GM18867 (cell line): ENCODE data around the gene COL5A1.
"Not testable (repeated sequence)": the region's sequence is repeated elsewhere in the genome, so short reads cannot be mapped to it uniquely, and the experiment has no call there.

Experiments used
- ATAC-seq: cut with Tn5 transposase; IDR thresholded peaks from one replicate; pipeline ENCODE4 v1.9.1; 2021; ENCODE audit warnings: mild to moderate bottlenecking, moderate library complexity; ENCODE audit not compliant: unreplicated experiment

COL5A1 gene

GRCh38 chr9:134690301-134690751, 48.7 kb downstream of the COL5A1 start:
- no peak for ATAC-seq

GRCh38 chr9:134690946-134691694, 49.5 kb downstream of the COL5A1 start:
- no peak for ATAC-seq

- no peak for ATAC-seq
Measured at GRCh38 chr9:134691695-134692572, 50.3 kb downstream of the COL5A1 start.

- no peak for ATAC-seq
Measured at GRCh38 chr9:134692573-134692860, 50.9 kb downstream of the COL5A1 start.

- no peak for ATAC-seq
Measured at GRCh38 chr9:134693011-134693410, 51.4 kb downstream of the COL5A1 start.

GRCh38 chr9:134693641-134694367, 52.2 kb downstream of the COL5A1 start:
- ATAC-seq = no peak

GRCh38 chr9:134694368-134694665, 52.7 kb downstream of the COL5A1 start:
- no peak for ATAC-seq

- no peak for ATAC-seq
Measured at GRCh38 chr9:134694714-134695113, 53.1 kb downstream of the COL5A1 start.

- no peak for ATAC-seq
Measured at GRCh38 chr9:134695144-134695543, 53.5 kb downstream of the COL5A1 start.

- ATAC-seq = no peak
Measured at GRCh38 chr9:134696433-134696832, 54.8 kb downstream of the COL5A1 start.

GRCh38 chr9:134698111-134698510, 56.5 kb downstream of the COL5A1 start:
- no peak for ATAC-seq

- ATAC-seq = no peak
Measured at GRCh38 chr9:134698587-134699342, 57.2 kb downstream of the COL5A1 start.

GRCh38 chr9:134699343-134699740, 57.7 kb downstream of the COL5A1 start:
- no peak for ATAC-seq

- ATAC-seq = no peak
Measured at GRCh38 chr9:134700636-134701350, 59.2 kb downstream of the COL5A1 start.

GRCh38 chr9:134701581-134702259, 60.1 kb downstream of the COL5A1 start:
- no peak for ATAC-seq

- ATAC-seq = no peak
Measured at GRCh38 chr9:134702291-134702690, 60.7 kb downstream of the COL5A1 start.

- ATAC-seq = not testable (repeated sequence)
Measured at GRCh38 chr9:134703730-134704114, 62.1 kb downstream of the COL5A1 start.

- ATAC-seq = no peak
Measured at GRCh38 chr9:134704498-134704897, 62.9 kb downstream of the COL5A1 start.

GRCh38 chr9:134705786-134706185, 64.2 kb downstream of the COL5A1 start:
- no peak for ATAC-seq

GRCh38 chr9:134706522-134706921, 64.9 kb downstream of the COL5A1 start:
- ATAC-seq = no peak
